LNCaP clone FGC (cell line): Measurements from ENCODE around the gene CD40.
A peak's percentile ranks its signal among the peaks of the same experiment; 100 is the strongest.
"Not testable (repeated sequence)": the region's sequence is repeated elsewhere in the genome, so short reads cannot be mapped to it uniquely, and the experiment has no call there.

Experiments used
- DNase-seq: peaks from one replicate; pipeline ENCODE4 v3.0.0-alpha.2; 2011; ENCODE audit warnings: low read depth
- H3K4me3 ChIP-seq: 2 replicates; pipeline ENCODE4 v1.5.1; 2011; ENCODE audit warnings: mild to moderate bottlenecking, low read depth, low read length, control low read depth
- TF ChIP-seq, protein P1 (sequence below): IDR thresholded peaks from 2 replicates; pipeline ENCODE4 v1.5.1; 2012; ENCODE audit warnings: mild to moderate bottlenecking; ENCODE audit not compliant: control insufficient read depth, insufficient read depth; ENCODE audit errors: extremely low read depth

CD40 gene

GRCh38 chr20:46085179-46085851 is 32.8 kb upstream of the CD40 start:
- TF ChIP-seq, protein P1, sequence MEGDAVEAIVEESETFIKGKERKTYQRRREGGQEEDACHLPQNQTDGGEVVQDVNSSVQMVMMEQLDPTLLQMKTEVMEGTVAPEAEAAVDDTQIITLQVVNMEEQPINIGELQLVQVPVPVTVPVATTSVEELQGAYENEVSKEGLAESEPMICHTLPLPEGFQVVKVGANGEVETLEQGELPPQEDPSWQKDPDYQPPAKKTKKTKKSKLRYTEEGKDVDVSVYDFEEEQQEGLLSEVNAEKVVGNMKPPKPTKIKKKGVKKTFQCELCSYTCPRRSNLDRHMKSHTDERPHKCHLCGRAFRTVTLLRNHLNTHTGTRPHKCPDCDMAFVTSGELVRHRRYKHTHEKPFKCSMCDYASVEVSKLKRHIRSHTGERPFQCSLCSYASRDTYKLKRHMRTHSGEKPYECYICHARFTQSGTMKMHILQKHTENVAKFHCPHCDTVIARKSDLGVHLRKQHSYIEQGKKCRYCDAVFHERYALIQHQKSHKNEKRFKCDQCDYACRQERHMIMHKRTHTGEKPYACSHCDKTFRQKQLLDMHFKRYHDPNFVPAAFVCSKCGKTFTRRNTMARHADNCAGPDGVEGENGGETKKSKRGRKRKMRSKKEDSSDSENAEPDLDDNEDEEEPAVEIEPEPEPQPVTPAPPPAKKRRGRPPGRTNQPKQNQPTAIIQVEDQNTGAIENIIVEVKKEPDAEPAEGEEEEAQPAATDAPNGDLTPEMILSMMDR, result no peak
- H3K4me3 ChIP-seq, result no peak overlapping the region
- peak; percentile 40 for DNase-seq

- no peak overlapping the region for H3K4me3 ChIP-seq
- peak; percentile 26 for DNase-seq
- TF ChIP-seq, protein P1, result peak; percentile 59
Measured at GRCh38 chr20:46087161-46087560, 31.0 kb upstream of the CD40 start.

- peak overlapping the region; percentile 77 for H3K4me3 ChIP-seq
- TF ChIP-seq, protein P1, result no peak
- DNase-seq, result peak; percentile 52
Measured at GRCh38 chr20:46088409-46089166, 29.5 kb upstream of the CD40 start.

- TF ChIP-seq, protein P1, result no peak
- no peak for DNase-seq
- peak overlapping the region; percentile 77 for H3K4me3 ChIP-seq
Measured at GRCh38 chr20:46089167-46089416, 29.0 kb upstream of the CD40 start.

GRCh38 chr20:46089417-46090388 is 28.4 kb upstream of the CD40 start, which contains the start of gene NCOA5:
Gene NCOA5, minus strand, starts transcription at chr20:46089962. Its CDS starts 10,538 bp downstream, at chr20:46079424.
- DNase-seq, result peak; percentile 88
- H3K4me3 ChIP-seq, result peak within 1 kb of the TSS; percentile 77
- TF ChIP-seq, protein P1, result peak; percentile 60

DNA sequence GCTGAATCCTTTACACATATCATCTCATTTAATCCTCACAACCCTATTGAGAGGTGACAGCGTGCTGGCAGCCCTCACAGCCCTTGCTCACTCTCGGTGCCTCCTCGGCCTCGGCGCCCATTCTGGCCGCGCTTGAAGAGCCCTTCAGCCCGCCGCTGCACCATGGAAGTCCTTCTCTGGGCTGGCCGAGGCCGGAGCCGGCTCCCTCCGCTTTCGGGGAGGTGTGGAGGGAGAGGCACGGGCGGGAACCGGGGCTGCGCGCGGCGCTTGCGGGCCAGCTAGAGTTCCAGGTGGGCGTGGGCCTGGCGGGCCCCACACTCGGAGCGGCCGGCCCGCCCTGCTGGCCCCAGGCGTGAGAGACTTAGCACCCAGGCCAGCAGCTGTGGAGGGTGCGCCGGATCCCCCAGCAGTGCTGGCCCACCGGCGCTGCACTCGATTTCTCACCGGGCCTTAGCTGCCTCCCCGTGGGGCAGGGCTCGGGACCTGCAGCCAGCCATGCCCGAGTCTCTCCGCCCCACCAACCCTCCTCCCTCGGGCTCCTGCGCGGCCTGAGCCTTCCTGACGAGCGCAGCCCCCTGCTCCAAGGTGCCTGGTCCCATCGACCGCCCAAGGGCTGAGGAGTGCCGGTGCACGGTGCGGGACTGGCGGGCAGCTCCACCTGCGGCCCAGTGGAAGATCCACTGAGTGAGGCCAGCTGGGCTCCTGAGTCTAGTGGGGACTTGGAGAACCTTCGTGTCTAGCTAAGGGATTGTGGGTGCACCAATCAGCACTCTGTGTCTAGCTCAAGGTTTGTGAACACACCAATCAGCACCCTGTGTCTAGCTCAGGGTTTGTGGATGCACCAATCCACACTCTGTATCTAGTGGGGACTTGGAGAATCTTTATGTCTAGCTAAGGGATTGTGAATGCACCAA is 26.2 kb upstream of the CD40 start:
- not testable (repeated sequence) for H3K4me3 ChIP-seq, DNase-seq
